M059J (cell line): ENCODE measurements around the gene MGMT. TPM values are rescaled to one million over a fixed set of nuclear protein-coding genes. Genes with fewer than 3 reads are reported as not detected.

Experiments
- DNase-seq: peaks from one replicate; pipeline ENCODE4 v3.0.0-alpha.2; 2012; ENCODE audit warnings: low read depth
- total RNA-seq: library from RNA; depleted of rRNA; stranded (reverse); fragments of >200 nt; shearing (Covaris generic); gene quantifications from 2 replicates; pipeline ENCODE4 v1.2.3, GENCODE V29; 2014

MGMT gene
- total RNA-seq, 1 experiment from 2014 or later, result not detected

GRCh38 chr10:129728246-129728820, 261.3 kb downstream of the MGMT start:
- no peak for DNase-seq

- no peak for DNase-seq
Measured at GRCh38 chr10:129728905-129729795, 262.1 kb downstream of the MGMT start.

DNA sequence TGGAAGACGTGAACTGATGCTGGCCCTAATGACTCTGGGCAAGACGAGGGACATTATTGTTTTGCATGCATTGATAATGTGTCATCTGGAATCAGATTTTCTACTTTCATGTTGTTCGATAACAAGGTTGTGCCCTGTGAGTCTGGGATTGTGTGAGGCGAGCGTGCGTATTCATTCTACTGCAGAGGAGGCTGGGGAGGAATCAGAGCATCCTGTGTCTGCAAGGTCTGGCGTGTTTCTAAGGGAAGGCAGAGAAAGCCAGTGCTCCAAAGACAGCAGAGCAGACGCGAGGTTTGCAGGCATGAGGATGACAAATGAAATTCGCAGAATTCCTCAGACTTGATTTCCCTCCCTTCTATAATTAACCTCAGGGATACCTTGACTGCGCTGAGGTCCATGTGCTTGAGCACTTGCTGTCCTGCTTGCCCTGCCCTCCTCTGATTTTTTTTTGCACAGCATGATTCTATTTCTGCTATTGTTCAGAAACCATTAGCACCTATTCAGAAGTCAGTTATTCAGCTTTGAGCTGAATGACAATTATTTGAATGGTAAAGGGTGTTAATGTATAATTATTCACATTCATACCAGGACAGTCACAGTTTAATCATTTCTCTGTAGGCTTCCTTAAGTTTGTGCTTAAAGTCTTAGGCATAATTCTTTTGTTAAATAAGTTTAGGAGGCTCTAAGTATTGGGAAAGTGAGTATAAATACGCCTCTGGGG, 263.4 kb downstream of the MGMT start:
- no peak for DNase-seq

DNA sequence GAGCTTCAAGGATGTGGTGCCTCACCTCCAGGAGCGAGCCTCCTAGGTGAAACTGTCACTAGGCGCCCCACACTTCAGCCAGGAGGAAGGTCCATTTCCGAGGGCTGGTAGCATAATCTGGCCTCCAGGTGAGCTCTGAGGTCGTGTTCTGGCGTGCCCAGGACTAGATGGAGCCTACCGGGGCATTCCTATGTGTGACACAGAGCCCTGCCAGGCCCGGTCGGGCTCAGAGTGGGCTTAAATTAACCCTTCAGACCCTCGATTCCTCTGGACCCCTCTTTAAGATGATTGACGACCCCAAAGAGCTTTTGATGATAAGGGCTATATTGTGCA, 263.9 kb downstream of the MGMT start:
- DNase-seq, result no peak

DNA sequence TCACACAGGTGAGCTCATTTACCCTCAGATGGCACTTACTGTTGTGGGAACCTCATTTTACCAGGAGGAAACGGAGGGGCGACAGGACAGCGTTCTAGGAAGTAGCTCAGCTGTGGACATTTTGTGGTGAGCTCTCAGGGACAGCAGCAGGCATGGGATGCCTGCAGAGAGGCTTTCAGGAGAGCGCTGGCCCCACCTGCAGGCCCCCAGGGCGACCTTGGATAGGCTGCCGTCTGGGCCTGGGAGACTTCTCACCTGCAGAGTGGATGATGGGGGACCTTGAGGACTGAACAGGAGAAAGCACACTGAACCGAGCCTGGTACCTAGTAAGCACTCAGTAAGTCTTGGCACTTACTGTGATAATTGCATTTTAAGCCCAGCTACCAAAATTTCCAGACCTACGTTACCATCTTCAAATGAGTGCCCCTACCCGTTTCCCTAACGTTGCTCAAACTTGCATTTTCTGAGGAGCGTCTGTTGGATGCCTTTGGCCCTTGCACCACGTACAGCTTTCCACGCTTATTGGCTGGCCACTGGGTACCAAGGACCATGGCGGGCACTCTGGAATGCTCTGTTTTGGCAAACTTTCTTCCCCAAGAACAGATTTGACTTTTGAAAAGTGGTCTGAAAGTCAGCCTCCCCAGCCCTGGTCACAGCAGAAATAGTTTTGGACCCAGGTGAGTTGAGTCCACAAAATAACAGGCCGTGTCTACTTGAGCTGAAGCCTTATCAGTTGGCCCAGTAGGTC, 273.7 kb downstream of the MGMT start:
- DNase-seq, result no peak

DNA sequence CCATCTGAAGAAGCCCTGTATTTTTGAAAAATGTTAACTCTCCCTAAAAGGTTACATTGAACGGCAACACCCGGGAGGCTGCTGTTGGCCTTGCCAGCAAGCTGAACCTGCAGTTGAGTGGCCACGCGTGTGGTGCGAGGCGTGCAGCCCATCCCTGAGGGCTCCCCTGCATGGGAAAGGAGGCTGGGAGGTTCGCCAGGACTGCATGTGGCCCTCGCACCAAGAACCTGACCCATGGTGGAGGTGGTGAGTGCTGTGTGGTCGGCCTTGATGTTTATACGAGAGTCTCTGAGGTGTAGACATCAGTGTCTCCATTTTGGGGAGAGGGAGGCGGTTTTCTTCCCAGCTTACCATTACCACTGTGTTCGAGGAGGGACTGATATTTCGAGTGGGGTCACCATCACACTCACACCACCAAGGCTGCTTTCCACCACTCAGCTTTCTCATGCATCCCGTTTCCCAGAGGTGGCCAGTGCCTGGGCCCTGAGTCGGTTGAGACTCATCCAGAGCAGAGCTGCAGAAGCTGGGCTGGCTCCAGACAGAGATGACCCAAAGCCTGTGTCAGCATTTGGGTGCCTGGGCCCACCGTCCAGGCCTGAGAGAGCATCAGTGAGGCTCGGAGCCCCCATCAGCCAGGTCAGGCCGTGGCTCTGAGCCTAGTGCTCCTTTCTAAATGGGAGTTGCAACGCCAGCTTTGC, 274.4 kb downstream of the MGMT start:
- no peak for DNase-seq

DNA sequence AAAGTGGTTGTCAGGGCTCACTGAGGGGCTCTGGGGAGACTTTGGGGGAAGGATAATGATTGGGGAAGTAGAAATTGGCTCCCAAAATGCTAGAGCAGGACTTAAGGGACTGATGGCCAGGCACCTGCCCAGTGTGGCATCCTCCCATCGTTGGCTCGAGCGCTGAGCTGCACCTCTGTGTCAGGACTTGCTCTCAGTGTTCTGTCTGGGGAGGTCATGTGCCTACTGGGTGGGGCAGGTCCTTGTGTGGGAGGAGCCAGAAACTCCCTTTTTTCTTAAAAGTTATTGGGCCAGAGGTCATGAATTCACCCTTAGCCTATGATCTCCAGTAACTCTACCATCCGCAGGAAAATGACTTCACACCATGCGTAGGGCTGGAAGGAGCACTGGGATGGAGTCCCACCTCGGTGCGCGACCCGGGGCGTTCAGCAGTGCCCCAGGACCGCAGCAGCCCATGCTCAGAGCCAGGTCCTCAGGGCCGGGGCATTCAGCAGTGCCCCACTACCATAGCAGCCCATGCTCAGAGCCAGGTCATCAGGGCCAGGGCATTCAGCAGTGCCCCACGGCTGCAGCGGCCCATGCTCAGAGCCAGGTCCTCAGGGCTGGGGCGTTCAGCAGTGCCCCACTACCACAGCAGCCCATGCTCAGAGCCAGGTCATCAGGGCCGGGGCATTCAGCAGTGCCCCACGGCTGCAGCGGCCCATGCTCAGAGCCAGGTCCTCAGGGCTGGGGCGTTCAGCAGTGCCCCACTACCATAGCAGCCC, 275.1 kb downstream of the MGMT start:
- no peak for DNase-seq

DNA sequence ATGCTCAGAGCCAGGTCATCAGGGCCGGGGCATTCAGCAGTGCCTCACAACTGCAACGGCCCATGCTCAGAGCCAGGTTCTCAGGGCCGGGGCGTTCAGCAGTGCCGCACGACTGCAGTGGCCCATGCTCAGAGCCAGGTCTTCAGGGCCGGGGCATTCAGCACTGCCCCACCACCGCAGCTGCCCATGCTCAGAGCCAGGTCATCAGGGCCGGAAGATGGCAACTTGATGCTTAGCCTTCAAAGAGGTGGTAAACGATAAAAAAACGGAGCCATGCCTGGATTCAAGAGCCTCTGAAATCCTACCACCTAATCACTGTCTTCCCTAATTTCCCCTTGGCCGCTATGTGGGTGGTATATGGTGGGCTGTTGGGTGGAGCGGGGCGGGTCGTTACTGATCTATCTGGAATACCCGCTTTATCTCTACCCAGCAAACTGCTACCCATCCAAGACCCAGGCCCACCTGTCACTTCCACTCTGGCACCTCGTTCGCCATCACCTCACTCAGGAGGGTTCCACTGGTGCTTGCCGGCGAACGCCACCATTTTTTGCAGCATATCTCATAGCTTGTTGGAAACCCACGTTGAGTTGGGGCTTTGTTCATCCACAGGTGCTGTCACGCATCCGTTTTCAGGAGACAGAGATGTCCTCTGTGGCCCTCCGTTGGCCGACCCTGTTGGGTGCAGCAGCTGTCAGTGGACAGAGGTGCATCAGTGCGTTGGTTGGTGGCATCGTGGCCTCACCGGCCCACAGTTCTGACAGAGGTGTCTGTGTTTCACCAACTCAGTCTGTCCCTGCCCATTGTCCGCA, 275.9 kb downstream of the MGMT start:
- DNase-seq, result no peak

GRCh38 chr10:129743738-129744133, 276.7 kb downstream of the MGMT start:
- DNase-seq, result no peak

DNA sequence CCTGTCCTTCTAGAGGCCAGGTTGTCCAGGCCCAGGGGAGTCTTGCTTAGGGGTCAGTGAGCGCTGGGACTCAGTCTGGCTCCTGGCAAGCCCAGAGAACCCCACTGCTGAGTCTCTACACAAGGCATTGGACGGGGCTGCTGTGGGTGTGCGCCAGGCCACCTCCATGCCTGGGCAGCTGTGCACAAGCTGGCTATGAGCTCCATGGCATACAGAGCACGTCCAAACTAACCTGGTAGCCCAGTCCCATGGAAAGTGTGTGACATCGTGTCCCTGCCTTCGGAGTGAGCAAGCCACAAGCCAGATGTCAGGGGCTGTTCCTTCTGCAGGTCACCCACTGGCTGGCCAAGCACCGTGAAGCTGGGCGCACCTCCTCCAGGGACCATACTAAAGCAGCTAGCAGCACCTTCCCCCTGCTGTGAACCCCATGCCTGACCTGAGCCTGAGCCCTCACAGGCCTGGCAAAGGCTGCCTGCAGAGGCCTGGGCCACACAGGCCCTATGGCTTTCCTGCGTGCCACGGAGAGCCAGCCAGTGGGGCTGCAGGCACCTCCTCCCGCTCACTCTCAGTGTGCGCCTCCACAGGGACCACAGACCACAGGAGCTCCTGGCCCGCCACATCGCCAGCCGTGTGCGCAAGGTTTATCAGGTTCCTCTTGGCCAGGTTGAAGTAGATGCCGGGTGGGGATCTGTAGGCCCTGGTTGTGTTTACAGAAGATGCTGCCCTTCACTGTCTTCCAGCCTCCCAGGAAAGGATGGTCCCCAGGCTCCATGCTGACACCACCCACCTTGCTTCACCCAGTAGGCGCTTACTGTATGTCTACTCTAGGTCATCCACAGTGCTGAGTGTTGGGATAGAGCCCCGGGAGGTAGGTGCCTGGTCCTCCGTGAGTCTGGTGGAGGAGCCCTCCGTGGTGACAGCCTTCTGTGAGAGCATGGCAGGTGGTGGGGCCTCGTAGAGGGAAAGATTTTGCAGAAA, 277.4 kb downstream of the MGMT start:
- no peak for DNase-seq

DNA sequence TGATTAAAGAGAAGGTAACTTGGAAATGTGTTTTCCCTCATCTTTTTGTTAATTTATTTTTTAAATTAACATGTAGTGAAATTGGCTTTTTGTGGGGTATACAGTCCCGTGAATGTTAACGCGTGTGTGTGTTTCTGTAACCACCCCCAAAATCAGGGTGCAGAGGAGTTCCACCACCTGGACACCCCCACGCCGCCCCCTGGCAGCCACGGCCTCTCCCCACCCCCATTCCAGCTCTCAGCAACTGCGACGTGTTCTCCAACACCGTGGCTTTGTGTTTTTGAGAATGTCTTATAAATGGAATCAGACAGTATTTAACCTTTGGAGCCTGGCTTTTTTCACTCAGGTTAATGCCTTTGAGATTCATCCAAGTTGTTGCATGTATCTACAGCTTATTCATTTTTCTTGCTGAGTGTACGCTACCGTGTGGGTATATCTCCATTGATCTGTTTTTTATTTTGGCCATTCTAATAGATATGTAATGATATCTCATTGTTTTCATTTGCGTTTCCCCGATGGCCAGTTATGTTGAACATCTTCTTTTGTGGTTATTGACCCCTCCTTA, 278.2 kb downstream of the MGMT start:
- no peak for DNase-seq

GRCh38 chr10:129754211-129755050, 287.4 kb downstream of the MGMT start:
- no peak for DNase-seq

GRCh38 chr10:129755158-129755591, 288.1 kb downstream of the MGMT start:
- no peak for DNase-seq

DNA sequence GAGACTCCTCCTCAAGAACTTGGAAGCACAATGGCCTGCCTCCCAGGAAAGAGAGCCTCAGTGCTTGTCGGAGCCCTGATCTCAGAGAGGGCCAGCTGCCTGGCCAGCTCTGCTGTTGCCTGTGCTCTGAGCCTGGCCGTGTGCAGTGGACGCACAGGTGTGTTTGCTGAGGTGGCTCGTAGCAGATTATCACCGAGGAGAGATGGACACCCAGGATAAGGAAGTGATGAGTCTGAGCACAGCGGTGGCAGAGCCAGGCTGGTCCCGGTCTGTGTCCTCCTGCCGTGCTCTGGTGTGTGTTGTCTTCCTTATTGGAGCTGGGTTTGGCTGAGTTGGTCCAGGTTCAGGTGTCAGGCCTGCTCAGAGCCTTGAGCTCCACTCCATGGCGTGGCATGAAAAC, 288.6 kb downstream of the MGMT start:
- no peak for DNase-seq

DNA sequence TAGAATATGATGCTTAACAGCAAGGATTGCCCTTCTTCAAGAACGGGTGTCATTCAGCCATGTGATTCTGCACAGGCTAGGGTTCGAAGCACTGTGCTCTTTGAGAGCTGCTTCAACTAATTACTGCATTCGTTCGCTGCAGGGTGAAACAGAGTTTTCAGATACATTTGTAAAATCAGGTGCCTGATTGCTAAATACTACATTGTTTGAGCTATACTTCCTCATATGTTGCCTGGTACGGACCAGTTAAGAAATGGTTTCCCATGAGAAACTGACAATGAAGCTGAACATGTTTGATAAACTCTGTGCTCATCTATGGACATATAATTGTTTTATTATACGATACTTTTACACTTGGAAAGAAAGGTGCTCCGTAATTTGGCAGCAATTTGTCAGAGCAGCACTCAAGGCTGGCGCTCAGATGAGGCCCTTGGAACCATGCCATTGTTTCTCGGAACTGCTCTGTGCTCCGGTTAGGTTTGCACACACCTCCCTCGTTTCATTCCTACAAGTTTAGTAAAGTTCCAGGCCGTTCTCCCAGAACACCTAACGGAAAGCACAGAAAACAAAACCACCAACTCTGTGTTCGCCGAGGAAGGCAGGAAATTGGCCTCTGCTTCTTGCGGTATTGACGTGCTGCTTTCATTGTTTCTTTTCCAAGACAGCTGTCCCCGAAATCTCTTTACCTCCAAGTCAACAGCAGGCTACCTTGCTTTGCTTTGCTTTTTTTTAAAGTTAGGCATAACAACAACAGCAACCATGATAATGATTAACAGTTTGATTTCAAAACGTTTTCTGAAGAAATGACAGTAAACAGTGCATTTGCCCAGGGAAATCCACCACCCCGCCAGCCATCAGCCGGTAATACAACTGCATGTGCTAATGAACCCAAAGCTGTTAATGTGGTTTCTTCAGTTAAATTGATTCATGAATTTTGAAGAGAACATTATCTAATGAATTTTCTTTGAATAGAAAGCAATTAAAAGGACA, 290.2 kb downstream of the MGMT start:
- no peak for DNase-seq
